Measurements from ENCODE around the gene ATG2A.

The ATG2A gene

DNA sequence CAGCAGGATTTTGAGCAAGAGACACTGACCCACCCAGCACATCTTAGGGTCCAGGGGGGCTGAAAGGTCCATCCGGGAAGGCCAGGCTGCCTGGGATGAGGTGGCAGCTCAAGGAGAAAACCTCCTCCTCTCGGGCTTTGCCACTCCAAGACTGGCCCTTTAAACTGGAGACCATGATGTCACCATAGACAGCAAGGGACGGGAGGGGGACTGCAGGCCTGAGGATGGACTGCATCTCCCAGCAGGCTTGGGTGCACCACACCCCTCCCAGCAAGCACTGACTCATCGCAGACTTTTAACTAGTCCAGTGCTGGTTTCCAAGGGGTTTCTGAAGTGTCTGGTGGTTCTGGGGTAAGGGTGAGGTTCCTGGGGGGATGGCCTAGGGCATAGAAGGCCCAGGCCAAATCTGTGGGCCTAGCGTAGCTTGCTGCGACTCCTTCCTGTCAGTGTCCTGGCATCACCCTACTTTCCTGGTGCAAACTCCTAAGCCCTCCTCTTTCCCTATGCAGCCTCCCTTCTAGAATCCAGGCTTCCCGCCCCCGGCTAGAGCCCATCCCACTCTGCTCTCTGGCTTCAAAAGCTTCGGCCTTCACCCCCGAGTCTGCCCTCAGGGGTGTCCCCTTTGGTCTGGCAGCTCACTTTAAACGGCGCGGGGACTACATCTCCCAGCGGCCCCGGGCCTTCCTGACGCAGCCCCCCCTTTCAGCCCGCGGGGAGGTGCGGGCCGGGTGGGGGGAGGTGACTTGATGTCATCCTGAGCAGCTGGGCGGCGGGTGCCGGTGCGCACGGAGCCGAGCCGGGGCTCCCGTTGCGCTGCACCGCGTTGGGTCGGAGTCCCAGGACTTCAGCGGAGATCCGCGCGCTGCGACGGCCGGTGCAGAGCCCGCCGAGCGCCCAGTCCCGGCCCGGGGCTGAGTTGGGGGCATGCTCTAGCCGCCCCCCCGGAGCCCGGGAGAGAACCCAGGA, 7.2 kb upstream of the ATG2A start, which contains the start of gene PPP2R5B:
Gene PPP2R5B (plus strand): TSS at position 746 of the 966 bp plus-strand sequence. CDS start 1,046 bp downstream, outside the sequence.
- DNase-seq: peak; percentile 90 to 92

DNA sequence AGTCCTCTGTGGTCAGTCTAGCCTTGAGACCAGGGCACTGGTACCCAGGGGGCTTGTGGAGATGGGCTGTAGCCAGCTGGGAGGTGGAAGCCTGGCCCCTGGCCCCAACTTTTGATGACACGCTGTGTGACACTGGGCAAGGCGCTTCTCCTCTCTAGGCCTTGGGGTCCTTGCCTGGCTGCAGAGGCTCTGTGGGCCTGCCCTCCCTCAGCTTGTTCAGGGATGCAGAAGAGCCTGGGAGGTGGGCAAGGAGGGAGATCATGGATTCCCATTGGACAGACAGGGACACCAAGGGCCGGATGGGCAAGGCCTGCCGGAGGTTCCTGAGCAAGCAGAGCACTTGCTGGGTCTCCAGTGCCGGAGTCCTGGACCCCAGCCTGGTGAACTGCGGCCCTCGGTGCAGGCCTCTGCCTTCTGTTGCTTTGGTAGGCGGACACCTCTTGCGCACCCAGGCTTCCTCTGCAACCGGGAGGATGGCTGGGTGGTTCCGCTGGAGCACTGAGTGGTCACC, 6.2 kb upstream of the ATG2A start:
- DNase-seq: no peak

DNA sequence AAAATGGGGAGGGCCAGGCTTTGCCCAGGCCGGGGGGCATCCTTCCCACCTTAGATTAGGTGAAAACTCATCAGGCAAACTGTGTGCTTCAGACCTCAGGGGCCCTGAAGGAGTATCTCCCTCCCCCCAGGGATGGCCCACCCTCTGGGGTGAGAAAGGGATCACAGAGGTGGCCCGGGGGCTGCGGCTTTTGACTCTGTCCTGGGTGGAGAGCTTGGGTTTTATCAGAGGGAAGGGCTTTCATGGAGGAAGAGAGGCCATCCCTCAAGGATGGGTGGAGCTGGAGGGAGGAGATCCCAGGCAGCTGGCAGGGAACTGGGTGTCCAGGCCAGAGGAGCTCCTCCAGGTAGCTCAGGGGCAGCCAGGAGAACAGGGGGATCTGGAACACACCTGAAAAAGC, 4.4 kb upstream of the ATG2A start:
- DNase-seq: no peak

DNA sequence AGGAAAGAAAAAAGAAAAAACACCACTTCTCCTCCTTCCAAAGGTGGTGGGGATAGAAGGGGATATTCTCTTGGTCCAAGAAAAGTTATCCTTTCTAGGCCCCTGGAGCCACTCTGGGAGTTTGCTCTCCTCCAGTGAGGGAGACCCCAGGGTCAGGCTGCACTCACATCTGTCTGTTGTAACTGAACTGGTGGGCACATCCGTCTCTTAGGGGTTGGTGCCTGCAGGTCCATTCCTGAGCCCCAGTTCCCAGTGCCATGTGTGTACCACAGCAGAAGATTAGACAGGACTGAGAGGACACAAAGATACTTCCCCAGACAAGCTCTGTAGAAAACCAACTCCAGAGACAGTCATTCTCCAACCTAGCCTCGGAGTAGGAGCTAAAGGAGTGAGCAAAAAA, 3.1 kb upstream of the ATG2A start:
- DNase-seq: no peak

DNA sequence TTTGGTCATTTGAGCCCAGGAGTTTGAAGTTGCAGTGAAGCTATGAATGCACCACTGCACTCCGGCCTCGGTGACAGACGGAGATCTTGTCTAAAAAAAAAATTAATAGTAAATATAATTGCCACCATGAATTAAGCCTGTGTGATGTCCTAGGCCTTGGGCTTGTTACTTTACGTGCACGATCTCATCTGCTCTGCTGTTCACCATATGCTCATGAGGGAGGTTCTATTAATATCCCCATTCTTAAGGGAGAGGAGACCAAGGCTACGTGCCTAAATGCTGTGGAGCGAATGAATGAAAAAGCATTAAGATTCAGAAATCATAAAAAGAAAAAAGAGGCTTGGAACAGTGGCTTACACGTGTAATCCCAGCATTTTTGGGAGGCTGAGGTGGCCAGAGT, 2.6 kb upstream of the ATG2A start:
- DNase-seq: no peak

DNA sequence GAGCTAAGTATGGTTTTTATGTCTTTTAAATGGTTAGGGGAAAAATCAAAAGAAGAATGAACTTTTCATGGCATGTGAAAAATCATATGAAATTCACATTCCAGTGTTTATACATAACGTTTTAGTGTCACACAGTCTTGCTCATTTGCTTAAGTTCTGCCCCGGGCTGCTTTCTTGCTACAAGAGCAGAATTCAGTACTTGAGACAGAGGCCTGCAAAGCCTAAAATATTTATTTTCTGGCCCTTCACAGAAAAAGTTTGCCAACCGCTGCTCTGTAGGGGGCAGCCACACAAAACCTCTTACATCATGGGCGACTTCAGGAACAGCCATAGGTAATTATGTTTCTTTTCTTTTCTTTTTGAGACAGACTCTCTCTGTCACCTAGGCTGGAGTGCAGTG, 1.0 kb upstream of the ATG2A start:
- no peak for DNase-seq

DNA sequence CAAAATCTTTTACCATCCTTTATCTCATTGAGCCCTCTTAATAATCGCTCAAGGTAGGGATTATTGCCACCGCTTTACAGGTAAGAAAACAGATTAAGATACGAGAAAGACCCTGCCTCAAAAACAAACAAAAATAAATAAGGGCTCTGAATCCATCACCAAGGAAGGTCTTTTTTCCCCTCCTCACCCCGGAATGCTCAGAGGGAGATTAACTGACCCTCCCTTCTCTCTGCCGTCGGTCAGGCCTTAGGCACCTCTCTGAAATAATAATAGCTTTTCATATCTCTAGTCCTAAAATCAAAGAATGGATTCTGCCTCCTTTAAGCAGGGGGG, 620 bp upstream of the ATG2A start:
- DNase-seq: no peak

DNA sequence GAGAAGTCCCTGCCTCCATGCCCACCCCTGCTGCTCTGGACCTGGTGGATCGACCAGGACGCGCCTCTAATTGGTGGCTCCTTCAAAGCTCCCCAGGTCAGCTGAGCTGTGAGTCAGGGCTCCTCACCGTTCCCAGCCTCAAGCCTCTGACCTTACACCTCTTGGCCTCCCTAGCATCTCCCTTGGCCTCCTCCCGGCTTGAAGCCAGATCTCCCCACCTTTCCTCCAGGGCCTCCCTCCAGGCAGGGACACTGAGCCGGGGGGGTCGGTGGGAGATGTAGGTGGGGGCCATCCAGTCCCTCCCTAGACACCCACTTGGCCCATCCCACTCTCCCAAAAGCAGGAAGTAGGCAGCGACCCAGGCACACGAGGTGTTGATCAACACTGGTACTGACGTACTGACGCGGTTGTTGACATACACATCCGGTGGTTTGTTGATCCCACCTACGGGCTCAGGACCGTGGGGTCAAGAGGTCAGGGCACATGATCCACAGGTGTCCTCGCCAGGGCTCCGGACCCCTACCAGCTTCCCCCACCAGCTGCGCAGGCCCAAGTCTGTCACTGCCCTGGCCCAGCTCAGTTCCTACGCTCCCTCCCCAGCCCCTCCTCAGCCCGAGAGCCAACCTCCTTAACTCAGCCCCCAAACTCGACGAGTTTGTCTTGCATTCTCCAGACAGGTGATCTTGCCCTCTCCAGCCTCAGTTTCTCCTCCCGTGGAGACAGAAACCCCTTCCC, 802 bp downstream of the ATG2A start:
- DNase-seq: peak; percentile 68 to 76

DNA sequence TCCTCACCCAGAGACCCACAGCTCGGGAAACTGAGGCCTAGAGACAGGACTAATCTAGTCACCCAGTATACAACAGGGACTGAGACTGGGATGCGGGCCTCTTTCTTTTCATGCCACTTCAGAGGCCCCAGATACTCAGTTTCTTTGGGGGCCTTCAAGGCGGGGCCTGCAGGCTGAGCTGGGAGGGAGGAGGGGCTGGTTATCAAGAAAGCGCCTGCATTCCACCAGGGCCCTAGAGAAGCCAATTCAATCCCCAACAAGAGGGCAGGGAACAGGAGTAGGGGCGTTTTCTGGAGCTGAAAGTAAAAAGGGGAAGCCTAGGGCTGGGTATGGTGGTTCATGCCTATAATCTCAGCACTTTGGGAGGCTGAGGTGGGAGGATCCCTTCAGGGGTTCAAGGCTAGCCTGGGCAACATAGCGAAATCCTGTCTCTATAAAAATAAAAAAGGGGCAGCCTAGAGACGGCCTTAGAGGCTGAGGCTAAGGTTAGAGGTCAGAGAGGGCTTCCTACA, 1.6 kb downstream of the ATG2A start:
- DNase-seq: no peak

DNA sequence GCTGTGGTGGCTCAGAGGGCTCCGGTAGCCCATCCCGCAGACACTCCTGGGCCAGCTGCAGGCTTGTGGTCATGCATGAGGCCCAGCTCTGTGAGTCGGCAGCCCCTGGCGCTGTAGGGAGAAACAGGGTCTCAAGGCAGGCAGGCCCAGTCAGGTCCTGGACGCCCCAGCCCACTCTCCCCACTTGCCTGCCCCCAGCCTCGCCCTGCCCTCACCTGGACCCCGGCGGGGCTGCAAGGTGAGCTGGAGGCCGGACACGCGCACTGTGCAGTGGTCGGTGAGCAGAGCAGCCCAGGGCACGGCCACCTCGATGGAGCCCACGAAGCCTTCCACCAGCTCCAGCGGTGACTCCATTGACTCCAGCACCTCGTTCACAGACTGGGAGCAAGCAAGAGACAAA, 2.9 kb downstream of the ATG2A start:
- DNase-seq: no peak

DNA sequence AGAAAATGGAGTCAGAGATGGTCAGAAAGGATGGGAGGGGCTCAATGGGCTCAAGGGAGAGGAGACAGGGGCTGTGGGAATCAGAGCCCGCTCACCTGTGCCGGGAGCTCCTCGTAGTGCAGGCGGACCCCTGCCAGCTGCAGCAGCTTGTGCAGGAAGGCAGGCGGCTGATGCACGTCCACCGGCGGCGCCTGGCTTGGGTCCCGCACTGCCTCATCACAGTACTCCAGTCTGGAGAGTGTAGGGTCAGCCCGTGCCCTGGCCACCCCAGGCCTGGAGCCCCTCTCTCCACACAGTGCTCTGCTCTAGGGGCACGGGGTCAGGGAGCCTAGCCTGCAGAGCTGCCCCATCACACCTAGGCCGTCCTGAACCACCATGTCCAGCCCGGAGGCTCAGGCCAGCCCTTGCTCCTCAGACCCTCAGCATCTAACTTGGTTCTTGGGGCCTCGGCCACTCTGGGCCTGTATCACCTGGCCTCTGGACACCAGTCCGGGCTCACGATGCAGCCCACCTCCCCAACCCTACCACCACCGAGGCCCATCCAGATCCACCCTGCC, 3.8 kb downstream of the ATG2A start:
- no peak for DNase-seq

DNA sequence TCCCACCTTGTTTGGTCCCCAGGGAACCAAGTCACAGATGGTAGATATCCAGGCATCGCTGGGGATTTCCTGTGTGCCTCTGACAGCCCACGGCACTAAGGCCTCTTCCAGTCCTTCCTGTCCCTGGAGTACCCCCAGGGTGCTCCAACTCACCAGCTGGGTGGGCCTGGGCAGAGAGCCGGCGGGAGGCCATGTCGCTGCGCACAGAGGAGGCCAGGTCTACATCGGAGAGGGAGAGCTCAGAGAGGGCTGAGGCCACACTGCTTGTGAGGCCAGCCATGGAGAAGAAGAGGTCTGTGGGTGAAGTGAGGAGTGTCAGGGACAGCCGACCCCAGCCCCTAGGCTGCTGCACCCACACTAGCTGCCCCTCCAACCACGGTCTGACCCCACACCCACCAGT, 5.3 kb downstream of the ATG2A start:
- no peak for DNase-seq

DNA sequence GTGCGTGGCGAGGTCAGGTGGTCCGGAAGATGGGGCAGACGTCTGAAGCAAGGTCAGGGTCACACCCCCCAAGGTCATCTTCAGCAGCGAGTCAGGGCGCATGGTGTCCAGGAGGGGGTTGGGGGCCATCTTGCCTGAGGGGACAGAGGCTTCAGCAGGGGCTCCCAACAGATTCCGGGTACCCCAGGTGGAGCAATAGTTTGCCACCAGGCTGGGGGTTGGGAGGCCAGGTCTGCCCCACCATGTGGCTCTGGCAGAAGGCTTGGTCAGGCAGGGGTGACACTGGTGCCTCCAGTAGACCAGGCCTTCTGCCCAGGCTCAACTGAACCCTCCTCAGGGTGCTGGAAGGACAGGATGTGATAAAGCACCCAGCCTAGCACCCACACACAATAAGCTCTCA, 5.9 kb downstream of the ATG2A start:
- no peak for DNase-seq

DNA sequence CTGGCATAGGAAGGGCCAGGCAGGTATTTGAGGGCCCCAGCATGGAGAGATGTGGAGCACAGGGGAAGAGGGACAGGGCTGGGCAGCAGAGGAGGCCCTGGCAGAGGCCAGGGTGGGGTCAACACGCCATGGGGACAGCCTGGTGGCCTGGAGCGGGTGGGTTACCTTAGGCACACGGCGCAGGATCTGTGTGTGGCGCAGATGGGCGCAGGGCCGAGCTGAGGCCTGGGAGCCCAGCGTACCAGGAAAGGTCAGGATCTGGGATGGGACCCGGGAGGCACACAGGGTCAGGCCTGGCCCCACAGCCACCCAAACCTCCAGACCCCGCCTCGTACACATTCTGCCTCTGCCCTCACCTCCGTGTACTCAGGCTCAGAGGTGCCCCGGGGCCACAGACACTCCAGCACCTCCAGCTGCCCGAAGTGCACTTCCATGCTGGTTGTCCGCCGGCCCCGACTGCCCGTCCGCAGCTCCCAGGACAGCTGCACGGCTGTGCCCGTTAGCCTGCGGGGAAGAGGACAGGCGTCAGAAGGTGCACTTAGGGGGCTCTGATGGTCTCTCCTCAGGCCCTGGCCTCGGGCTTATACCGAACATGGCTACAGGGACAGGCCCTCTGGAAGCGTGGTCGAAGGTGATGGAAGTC, 6.4 kb downstream of the ATG2A start:
- no peak for DNase-seq

DNA sequence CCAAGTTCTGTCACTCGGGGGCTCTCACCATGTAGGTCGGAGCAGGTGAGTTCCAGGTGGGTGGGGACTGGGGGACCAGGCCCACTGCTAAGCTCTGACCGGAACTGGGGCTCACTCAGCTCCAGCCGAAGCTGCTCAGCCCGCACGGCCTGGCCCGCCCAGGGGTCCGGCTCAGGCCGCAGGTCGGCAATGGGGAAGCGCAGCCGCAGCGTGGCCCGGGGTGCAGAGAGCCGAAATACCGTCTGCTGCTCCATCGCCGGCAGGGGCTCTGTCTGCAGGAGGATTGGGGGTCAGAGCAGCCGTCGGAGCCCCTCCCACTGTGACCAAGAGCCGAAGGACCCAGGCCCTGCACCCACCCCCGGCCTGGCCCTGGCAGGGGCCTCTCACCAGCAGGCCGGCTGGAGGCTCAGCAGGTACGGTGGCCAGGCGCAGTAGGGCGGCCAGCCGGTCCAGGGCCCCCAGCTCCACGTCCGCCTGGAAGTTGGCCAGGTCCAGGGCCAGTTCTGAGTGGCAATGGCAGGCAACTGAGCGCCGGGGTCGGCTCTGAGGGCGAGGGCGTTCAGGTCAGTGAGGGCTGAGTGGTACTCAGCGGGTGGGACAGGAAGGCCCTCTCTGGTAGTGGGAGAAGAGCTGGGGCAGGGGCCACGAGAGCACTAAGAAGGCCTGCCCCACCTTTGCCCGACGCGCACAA, 7.2 kb downstream of the ATG2A start:
- no peak for DNase-seq

DNA sequence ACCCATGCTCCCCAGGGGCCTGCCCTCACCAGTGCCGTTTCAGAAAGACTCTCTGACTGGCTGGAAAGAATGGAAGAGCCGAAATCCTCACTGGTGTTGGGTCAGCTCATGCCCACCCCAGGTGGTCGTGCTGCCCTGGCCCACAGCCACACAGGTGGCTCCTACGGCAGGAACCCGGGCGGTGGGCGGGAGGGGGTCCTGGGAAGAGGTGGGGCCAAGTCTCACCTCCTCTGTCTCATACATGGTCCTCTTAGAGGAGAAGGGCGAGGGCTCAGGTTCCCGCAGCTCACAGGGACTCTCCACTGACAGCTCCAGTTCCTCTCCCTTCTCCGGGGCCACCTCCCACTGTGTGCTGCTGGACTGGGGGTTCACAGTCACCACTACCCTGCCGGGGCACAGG, 8.2 kb downstream of the ATG2A start:
- no peak for DNase-seq

DNA sequence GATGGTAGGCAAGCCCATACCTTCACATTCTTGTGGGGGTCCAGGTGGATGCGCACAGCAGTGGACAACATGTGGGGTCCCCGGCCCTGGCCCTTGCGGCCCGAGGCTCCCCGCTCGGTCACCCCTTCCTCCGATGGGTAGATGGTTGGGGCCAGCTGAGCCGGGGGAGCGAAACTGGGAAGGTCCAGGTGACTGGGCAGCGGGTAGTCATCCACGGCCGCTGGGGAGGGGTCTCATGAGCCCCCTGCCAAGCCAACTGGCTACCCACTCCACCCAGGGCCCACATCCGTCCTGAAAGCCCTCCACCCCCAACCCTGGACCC, 10.7 kb downstream of the ATG2A start:
- DNase-seq: no peak

DNA sequence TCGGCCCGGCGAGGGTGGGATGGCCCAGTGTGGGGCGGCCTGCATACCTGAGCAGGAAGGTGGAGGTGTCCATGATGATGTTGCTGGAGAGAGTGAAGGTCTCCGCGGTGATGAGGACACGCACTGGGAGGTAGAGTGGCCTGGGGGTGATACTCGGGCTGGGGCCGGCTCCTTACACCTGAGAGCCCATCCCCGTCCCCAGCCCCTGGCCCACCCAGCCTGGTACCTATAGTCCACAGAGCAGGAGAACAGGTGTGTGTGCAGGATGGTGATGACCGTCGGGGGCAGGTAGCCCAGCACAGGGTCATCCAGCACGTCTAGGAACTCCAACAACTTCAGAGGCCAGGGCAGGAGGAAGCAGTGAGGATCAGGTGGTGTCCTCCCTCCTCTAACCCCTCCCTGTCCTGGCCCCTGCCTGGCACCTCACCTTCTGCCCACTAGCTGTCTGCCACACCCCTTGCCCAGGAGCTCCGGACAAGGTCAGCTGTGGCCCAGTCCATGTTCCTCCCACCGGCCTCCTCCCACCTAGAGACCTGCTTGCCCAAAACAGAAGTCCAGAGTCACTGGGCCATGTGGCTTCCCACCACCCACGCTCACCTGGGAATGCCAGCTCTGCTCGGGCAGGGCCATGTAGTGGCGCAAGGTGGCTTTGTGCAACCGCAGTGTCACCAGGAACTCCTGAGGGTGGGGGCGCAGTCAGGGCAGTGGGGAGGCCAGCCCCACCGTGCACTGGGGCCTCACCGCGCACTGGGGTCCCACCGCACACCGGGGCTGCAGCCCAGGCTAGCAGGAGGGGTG, 11.3 kb downstream of the ATG2A start:
- no peak for DNase-seq

DNA sequence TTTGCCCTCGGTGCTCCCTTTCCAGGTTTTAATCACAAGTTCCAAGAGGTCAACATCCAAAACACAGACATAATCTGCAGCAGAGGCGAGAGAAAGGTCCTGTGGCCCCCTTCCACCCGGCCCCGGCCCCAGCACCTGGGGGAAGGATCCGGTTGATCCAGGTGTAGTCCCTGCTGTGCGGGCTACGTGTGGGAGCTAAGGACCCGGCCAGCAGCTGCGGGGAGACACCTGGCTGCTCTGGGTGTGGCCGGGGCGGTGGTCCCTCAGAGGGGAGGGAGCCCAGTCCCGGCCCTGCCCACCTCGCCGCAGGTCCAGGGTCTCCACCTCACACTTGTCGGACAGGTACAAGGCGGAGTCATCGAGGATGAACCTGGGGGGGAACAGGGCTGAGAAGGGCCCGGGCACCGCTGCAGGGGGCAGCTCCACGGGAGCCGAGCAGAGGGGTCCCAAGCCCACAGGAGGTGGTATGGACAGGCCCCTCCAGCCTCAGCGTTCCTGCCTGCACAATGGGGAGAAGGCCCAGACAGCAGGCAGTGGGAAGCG, 13.6 kb downstream of the ATG2A start:
- DNase-seq: no peak

DNA sequence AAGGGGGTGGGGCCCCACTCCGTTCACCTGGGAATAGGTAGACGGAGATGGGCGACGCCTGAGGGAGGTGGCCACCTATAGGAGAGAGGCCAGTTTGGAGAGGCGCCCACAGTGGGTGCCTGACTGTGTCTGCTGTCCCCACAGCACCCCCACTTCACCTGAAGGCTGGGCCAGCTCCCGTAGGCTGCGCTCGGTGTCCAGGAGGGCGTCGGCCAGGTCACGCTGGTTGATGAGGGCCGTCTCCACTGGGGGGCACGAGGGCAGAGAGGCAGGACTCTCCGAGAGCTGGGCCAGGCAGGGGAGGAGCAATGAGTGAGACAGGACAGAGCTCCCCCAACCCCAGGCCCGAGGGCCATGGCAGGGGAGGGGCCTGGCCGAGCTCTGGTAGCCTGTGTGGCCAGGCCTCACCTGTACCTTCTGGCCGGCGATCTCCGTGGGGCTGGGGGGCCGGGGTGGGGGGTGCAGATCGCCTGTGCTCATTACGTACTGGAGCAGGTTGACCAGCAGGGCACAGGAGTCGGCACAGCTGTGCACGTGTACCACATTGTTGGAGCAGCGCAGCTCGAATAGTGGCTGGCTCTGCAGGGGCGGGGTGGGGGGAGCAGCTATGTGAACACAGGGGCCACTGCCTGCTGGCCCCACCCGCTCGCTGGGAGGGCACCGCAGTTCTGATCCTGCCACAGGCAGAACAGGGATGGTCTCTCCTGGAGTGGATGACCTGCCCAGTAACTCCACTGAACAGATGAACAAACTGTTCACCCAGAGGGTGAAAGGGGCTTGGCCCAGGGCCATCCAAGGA, 14.7 kb downstream of the ATG2A start:
- no peak for DNase-seq

Measured in CD4-positive, alpha-beta T cell treated with Interleukin-1 beta for 1 hour (primary cell).